ENCODE data around the gene CAMSAP2. TPM values are rescaled to one million over a fixed set of nuclear protein-coding genes. Genes with fewer than 3 reads are reported as not detected.

Gene CAMSAP2
- total and polyA plus RNA-seq, 9 donors = 14.5 to 44.5 (median 33.6) TPM

GRCh38 chr1:200890027-200890426, 151.3 kb downstream of the CAMSAP2 start:
- H3K27ac ChIP-seq = no peak overlapping the region
- intact Hi-C loops (cut with DNase I) = no loop called here
- H3K27me3 ChIP-seq = no peaks in the 10 kb centered on the region
- no peak for DNase-seq
- no peaks in the 10 kb centered on the region for H3K36me3 ChIP-seq
- H3K9me3 ChIP-seq = no peaks in the 10 kb centered on the region
- TF ChIP-seq EP300 (IDR thresholded peaks at IDR 0.05) = no peak
- no peak for TF ChIP-seq CTCF (IDR thresholded peaks at IDR 0.05)
- TF ChIP-seq POLR2A (IDR thresholded peaks at IDR 0.05) = no peak
- WGBS, 3 donors = 90 to 95% (median 92%) methylated on average over 15 of the region's 15 CpGs
- no peaks in the 10 kb centered on the region for H3K4me1 ChIP-seq (ENCODE audit: insufficient read depth)
- H3K4me3 ChIP-seq = no peak overlapping the region

- H3K4me3 ChIP-seq = peak overlapping the region; percentile 29
- no peak overlapping the region for H3K27ac ChIP-seq
- TF ChIP-seq EP300 (IDR thresholded peaks at IDR 0.05) (no peak), POLR2A (IDR thresholded peaks at IDR 0.05) (no peak)
- no peaks in the 10 kb centered on the region for H3K9me3 ChIP-seq
- intact Hi-C loops (cut with DNase I) = no loop called here
- no peak for DNase-seq
- WGBS, 3 donors = 2 to 6% (median 2%) methylated on average over 52 to 72 of the region's 72 CpGs
- H3K27me3 ChIP-seq = no peaks in the 10 kb centered on the region
- H3K36me3 ChIP-seq = no peaks in the 10 kb centered on the region
- H3K4me1 ChIP-seq (ENCODE audit: insufficient read depth) = no peaks in the 10 kb centered on the region
These were observed 152.4 kb downstream of the CAMSAP2 start for GRCh38 chr1:200890818-200891773.

- 34 to 49% (median 42%) methylated on average over 8 of the region's 8 CpGs for WGBS, 3 donors
- no peak overlapping the region for H3K4me3 ChIP-seq
- no peaks in the 10 kb centered on the region for H3K27me3 ChIP-seq
- DNase-seq = no peak
- no peaks in the 10 kb centered on the region for H3K36me3 ChIP-seq
- intact Hi-C loops (cut with DNase I) = no loop called here
- TF ChIP-seq CTCF (IDR thresholded peaks at IDR 0.05) (no peak), POLR2A (IDR thresholded peaks at IDR 0.05) (no peak), EP300 (IDR thresholded peaks at IDR 0.05) (no peak)
- no peaks in the 10 kb centered on the region for H3K4me1 ChIP-seq (ENCODE audit: insufficient read depth)
- no peaks in the 10 kb centered on the region for H3K9me3 ChIP-seq
- H3K27ac ChIP-seq = no peak overlapping the region
These were observed 153.1 kb downstream of the CAMSAP2 start for GRCh38 chr1:200891774-200892157.

GRCh38 chr1:200892546-200892945, 153.9 kb downstream of the CAMSAP2 start:
- intact Hi-C loops (cut with DNase I) = no loop called here
- Histone ChIP-seq H3K4me1 (ENCODE audit: insufficient read depth) (no peaks in the 10 kb centered on the region), H3K9me3 (no peaks in the 10 kb centered on the region), H3K4me3 (no peak overlapping the region), H3K36me3 (no peaks in the 10 kb centered on the region), H3K27me3 (no peaks in the 10 kb centered on the region), H3K27ac (no peak overlapping the region)
- whole genome bisulfite sequencing, 3 donors = 75 to 83% (median 77%) methylated on average over 4 of the region's 4 CpGs
- TF ChIP-seq EP300 (IDR thresholded peaks at IDR 0.05) (no peak), CTCF (IDR thresholded peaks at IDR 0.05) (no peak), POLR2A (IDR thresholded peaks at IDR 0.05) (no peak)
- DNase-seq = no peak

- no peak for TF ChIP-seq POLR2A (IDR thresholded peaks at IDR 0.05)
- no peak for TF ChIP-seq EP300 (IDR thresholded peaks at IDR 0.05)
- no peak for TF ChIP-seq CTCF (IDR thresholded peaks at IDR 0.05)
- no peak overlapping the region for H3K27ac ChIP-seq
These were observed 154.3 kb downstream of the CAMSAP2 start for GRCh38 chr1:200892958-200893357.

More at GRCh38 chr1:200892958-200893357, 154.3 kb downstream of the CAMSAP2 start:
- intact Hi-C loops (cut with DNase I) = no loop called here
- Histone ChIP-seq H3K9me3 (no peaks in the 10 kb centered on the region), H3K27me3 (no peaks in the 10 kb centered on the region), H3K36me3 (no peaks in the 10 kb centered on the region), H3K4me3 (no peak overlapping the region), H3K4me1 (ENCODE audit: insufficient read depth) (no peaks in the 10 kb centered on the region)
- no peak for DNase-seq
